Stomach (tissue), 4 donors: ENCODE results near the gene PTPN14.

Source experiments
- CTCF ChIP-seq, 7 experiments: fragments of 450-650 bp in 4 of 7; fragments of 200-600 bp in 3 of 7; sonication (generic) in 3 of 7; IDR thresholded peaks; one replicate each; pipeline ENCODE4 v1.5.1; 2016 to 2019; ENCODE audit warnings: antibody characterized with exemption in 7 of 7, control low read depth in 2 of 7, mild to moderate bottlenecking in 1 of 7
- EP300 ChIP-seq: sonication (generic); formaldehyde crosslinking; IDR thresholded peaks from one replicate; pipeline ENCODE4 v1.6.1; 2017; ENCODE audit warnings: antibody characterized with exemption
- POLR2A ChIP-seq, 4 donors: fragments of 450-650 bp; IDR thresholded peaks; one replicate each; pipeline ENCODE4 v1.6.1; 2016; ENCODE audit warnings: antibody characterized with exemption in 4 of 4, control low read depth in 2 of 4, mild to moderate bottlenecking in 1 of 4, moderate library complexity in 1 of 4
- POLR2AphosphoS5 ChIP-seq, 3 donors: sonication (generic); formaldehyde crosslinking; IDR thresholded peaks; one replicate each; pipeline ENCODE4 v1.6.1; 2016; ENCODE audit warnings: antibody characterized with exemption in 3 of 3

GRCh38 chr1:214455479-214455878 is 95.9 kb downstream of the PTPN14 start:
- no peak for TF ChIP-seq CTCF (IDR thresholded peaks at IDR 0.05)
- TF ChIP-seq EP300, result no peak
- no peak for TF ChIP-seq POLR2A (IDR thresholded peaks at IDR 0.05)
- TF ChIP-seq POLR2AphosphoS5 (IDR thresholded peaks at IDR 0.05), result no peak
